ENCODE measurements around the gene UVRAG.

Gene UVRAG

GRCh38 chr11:75980031-75980430 lies 165.0 kb downstream of the UVRAG start:
- no peak overlapping the region for H3K4me3 ChIP-seq (replicated peaks; ENCODE audit: insufficient read depth, low read length)
- H3K27me3 ChIP-seq (ENCODE audit: insufficient read depth, poor library complexity, severe bottlenecking), result no peaks in the 10 kb centered on the region
- no peak overlapping the region for H3K27ac ChIP-seq (replicated peaks)
- TF ChIP-seq GABPA (IDR thresholded peaks at IDR 0.05; ENCODE audit: low read depth), result no peak
- no peak for TF ChIP-seq POLR2AphosphoS5 (IDR thresholded peaks at IDR 0.05; ENCODE audit: low read depth)
- TF ChIP-seq, protein P1, sequence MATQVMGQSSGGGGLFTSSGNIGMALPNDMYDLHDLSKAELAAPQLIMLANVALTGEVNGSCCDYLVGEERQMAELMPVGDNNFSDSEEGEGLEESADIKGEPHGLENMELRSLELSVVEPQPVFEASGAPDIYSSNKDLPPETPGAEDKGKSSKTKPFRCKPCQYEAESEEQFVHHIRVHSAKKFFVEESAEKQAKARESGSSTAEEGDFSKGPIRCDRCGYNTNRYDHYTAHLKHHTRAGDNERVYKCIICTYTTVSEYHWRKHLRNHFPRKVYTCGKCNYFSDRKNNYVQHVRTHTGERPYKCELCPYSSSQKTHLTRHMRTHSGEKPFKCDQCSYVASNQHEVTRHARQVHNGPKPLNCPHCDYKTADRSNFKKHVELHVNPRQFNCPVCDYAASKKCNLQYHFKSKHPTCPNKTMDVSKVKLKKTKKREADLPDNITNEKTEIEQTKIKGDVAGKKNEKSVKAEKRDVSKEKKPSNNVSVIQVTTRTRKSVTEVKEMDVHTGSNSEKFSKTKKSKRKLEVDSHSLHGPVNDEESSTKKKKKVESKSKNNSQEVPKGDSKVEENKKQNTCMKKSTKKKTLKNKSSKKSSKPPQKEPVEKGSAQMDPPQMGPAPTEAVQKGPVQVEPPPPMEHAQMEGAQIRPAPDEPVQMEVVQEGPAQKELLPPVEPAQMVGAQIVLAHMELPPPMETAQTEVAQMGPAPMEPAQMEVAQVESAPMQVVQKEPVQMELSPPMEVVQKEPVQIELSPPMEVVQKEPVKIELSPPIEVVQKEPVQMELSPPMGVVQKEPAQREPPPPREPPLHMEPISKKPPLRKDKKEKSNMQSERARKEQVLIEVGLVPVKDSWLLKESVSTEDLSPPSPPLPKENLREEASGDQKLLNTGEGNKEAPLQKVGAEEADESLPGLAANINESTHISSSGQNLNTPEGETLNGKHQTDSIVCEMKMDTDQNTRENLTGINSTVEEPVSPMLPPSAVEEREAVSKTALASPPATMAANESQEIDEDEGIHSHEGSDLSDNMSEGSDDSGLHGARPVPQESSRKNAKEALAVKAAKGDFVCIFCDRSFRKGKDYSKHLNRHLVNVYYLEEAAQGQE (IDR thresholded peaks at IDR 0.05; ENCODE audit: insufficient replicate concordance, low read depth), result no peak
- TF ChIP-seq CTCF (IDR thresholded peaks at IDR 0.05; ENCODE audit: insufficient read depth, low read length), result no peak
- no peak for TF ChIP-seq SPI1 (IDR thresholded peaks at IDR 0.05; ENCODE audit: borderline replicate concordance, low read depth)
- DNase-seq (ENCODE audit: low read depth in 1 of 2, low spot score in 1 of 2), result no peak

DNA sequence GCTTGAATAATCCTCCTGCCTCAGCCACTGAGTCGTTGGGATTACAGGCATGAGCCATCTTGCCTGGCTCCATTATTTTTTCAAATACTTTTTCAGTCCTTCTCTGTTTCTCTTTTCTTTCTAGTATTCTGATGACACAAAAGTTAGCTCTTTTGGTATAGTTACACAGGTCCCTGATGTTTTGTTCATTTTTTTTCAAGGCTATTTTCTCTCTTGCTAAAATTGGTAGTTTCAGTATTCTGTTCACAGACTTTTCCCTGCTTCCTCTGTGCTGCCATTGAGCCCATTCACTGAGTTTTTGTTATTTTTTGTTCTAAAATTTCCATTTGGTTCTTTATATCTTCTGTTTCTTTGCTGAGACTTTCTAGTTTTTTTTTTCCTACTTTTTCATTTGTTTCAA lies 166.5 kb downstream of the UVRAG start:
- Histone ChIP-seq H3K4me3 (replicated peaks; ENCODE audit: insufficient read depth, low read length) (no peak overlapping the region), H3K27me3 (ENCODE audit: insufficient read depth, poor library complexity, severe bottlenecking) (no peaks in the 10 kb centered on the region)

GRCh38 chr11:75982309-75982708 lies 167.3 kb downstream of the UVRAG start:
- H3K27me3 ChIP-seq (ENCODE audit: insufficient read depth, poor library complexity, severe bottlenecking), result no peaks in the 10 kb centered on the region
- no peak for DNase-seq (ENCODE audit: low read depth in 1 of 2, low spot score in 1 of 2)
- no peak for TF ChIP-seq GABPA (IDR thresholded peaks at IDR 0.05; ENCODE audit: low read depth)
- no peak overlapping the region for H3K4me3 ChIP-seq (replicated peaks; ENCODE audit: insufficient read depth, low read length)
- no peak overlapping the region for H3K27ac ChIP-seq (replicated peaks)

More for the DNA sequence above, 166.5 kb downstream of the UVRAG start:
- no peak overlapping the region for H3K27ac ChIP-seq (replicated peaks)
- TF ChIP-seq POLR2AphosphoS5 (IDR thresholded peaks at IDR 0.05; ENCODE audit: low read depth) (no peak), GABPA (IDR thresholded peaks at IDR 0.05; ENCODE audit: low read depth) (no peak), SPI1 (IDR thresholded peaks at IDR 0.05; ENCODE audit: borderline replicate concordance, low read depth) (no peak), CTCF (IDR thresholded peaks at IDR 0.05; ENCODE audit: insufficient read depth, low read length) (no peak)
- TF ChIP-seq, protein P1 (IDR thresholded peaks at IDR 0.05; ENCODE audit: insufficient replicate concordance, low read depth), result no peak
- no peak for DNase-seq (ENCODE audit: low read depth in 1 of 2, low spot score in 1 of 2)

- no peak for DNase-seq (ENCODE audit: low read depth in 1 of 2, low spot score in 1 of 2)
Observed at GRCh38 chr11:75986966-75987365, 172.0 kb downstream of the UVRAG start.

More at GRCh38 chr11:75986966-75987365, 172.0 kb downstream of the UVRAG start:
- H3K4me3 ChIP-seq (replicated peaks; ENCODE audit: insufficient read depth, low read length), result no peak overlapping the region
- H3K27ac ChIP-seq (replicated peaks), result no peak overlapping the region
- H3K27me3 ChIP-seq (ENCODE audit: insufficient read depth, poor library complexity, severe bottlenecking), result no peaks in the 10 kb centered on the region
- TF ChIP-seq CTCF (IDR thresholded peaks at IDR 0.05; ENCODE audit: insufficient read depth, low read length) (no peak), POLR2AphosphoS5 (IDR thresholded peaks at IDR 0.05; ENCODE audit: low read depth) (no peak), SPI1 (IDR thresholded peaks at IDR 0.05; ENCODE audit: borderline replicate concordance, low read depth) (no peak), GABPA (IDR thresholded peaks at IDR 0.05; ENCODE audit: low read depth) (no peak)
- TF ChIP-seq, protein P1 (IDR thresholded peaks at IDR 0.05; ENCODE audit: insufficient replicate concordance, low read depth), result no peak

Data from HL-60 (cell line).